ENCODE results near the gene POLE. TPM values are rescaled to one million over a fixed set of nuclear protein-coding genes. Genes with fewer than 3 reads are reported as not detected.

Gene POLE
- total and polyA plus RNA-seq, 10 of the 15 experiments (the other 5 are each of a cell fraction or from before 2014, with no cell fraction given) = 2.3 to 103 (median 37.1) TPM

DNA sequence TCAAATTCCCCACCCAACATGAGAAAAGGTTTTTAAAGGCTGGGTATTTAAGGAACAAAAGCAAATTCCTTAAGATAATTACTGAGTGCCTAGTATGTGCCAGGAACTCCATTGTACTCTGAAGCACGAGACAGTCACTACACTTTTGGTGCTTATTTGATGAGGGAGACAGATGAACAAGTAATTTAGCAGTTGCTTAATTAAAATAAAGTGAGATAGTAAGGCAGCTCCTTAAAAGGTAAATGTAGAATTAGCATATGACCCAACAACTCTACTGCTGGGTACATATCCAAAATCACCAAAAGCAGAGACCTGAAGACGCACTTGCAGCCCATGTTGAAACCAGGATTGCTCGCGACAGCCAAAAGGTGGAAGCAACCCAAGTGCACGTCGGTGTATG is 21.3 kb downstream of the POLE start:
- 85% methylated on average over 6 of the region's 6 CpGs for WGBS (ENCODE audit: insufficient coverage, insufficient replicate concordance, low lambda C conversion rate, missing lambda C conversion rate)
- in situ Hi-C loops (cut with MboI) = no loop called here
- ChIA-PET SMC1A (ENCODE audit: uncharacterized antibody, unreplicated experiment) (no interaction called here), POLR2A (no interaction called here), RAD21 (ENCODE audit: unreplicated experiment) (no interaction called here), CTCF (no interaction called here)
- DNase-seq (ENCODE audit: low read depth, low spot score) = no peak
- H3K4me1 ChIP-seq (ENCODE audit: control insufficient read depth, insufficient read depth, low read length) = no peaks in the 10 kb centered on the region
- no peaks in the 10 kb centered on the region for H3K9me3 ChIP-seq (replicated peaks; ENCODE audit: control insufficient read depth, insufficient read depth, low read length)
- ATAC-seq = no peak
- intact Hi-C loops (cut with micrococcal nuclease; ENCODE audit: unreplicated experiment) = no loop called here
- no TSS peak for BruUV-seq (replicated peaks)
- H3K36me3 ChIP-seq (ENCODE audit: control insufficient read depth in 2 of 2, insufficient read depth in 2 of 2, low read length in 1 of 2) = peaks cover 20 to 41% of the 10 kb centered on the region in 2 experiments
- FAIRE-seq = no peak
- H3K9ac ChIP-seq (ENCODE audit: control insufficient read depth, insufficient read depth, low read length) = no peak overlapping the region
- H3K4me2 ChIP-seq (ENCODE audit: control insufficient read depth, insufficient read depth) = no peak overlapping the region
- no peak for TF ChIP-seq HDGF (IDR thresholded peaks at IDR 0.05)
- H2AFZ ChIP-seq (ENCODE audit: control insufficient read depth, low read depth, low read length) = no peak overlapping the region
- H3K79me2 ChIP-seq (ENCODE audit: control insufficient read depth, insufficient read depth, low read length) = no peaks in the 10 kb centered on the region
- no peaks in the 10 kb centered on the region for H3K27me3 ChIP-seq (replicated peaks in 1 of 2; ENCODE audit: control insufficient read depth in 2 of 2, insufficient read depth in 2 of 2, low read length in 1 of 2)
- no peaks in the 10 kb centered on the region for H4K20me1 ChIP-seq (ENCODE audit: control insufficient read depth, insufficient read depth)
- H3K4me3 ChIP-seq = no peak overlapping the region
- no peak overlapping the region for H3K27ac ChIP-seq (ENCODE audit: control insufficient read depth, insufficient read depth)

GRCh38 chr12:132665149-132665491 is 22.0 kb downstream of the POLE start:
- RAD21 ChIA-PET (ENCODE audit: unreplicated experiment) = no interaction called here
- in situ Hi-C loops (cut with MboI) (no loop called here), intact Hi-C loops (cut with micrococcal nuclease; ENCODE audit: unreplicated experiment) (no loop called here)
- DNase-seq (ENCODE audit: low read depth, low spot score) (no peak), ATAC-seq (no peak), FAIRE-seq (no peak)
- POLR2A ChIA-PET = no interaction called here
- Histone ChIP-seq H3K9me3 (replicated peaks; ENCODE audit: control insufficient read depth, insufficient read depth, low read length) (no peaks in the 10 kb centered on the region), H2AFZ (ENCODE audit: control insufficient read depth, low read depth, low read length) (no peak overlapping the region), H3K27me3 (replicated peaks in 1 of 2; ENCODE audit: control insufficient read depth in 2 of 2, insufficient read depth in 2 of 2, low read length in 1 of 2) (no peaks in the 10 kb centered on the region), H3K4me3 (no peak overlapping the region), H3K36me3 (ENCODE audit: control insufficient read depth in 2 of 2, insufficient read depth in 2 of 2, low read length in 1 of 2) (peaks cover 26 to 44% of the 10 kb centered on the region in 2 experiments), H3K27ac (ENCODE audit: control insufficient read depth, insufficient read depth) (no peak overlapping the region), H3K4me1 (ENCODE audit: control insufficient read depth, insufficient read depth, low read length) (no peaks in the 10 kb centered on the region), H3K79me2 (ENCODE audit: control insufficient read depth, insufficient read depth, low read length) (no peaks in the 10 kb centered on the region), H3K4me2 (ENCODE audit: control insufficient read depth, insufficient read depth) (no peak overlapping the region), H4K20me1 (ENCODE audit: control insufficient read depth, insufficient read depth) (no peaks in the 10 kb centered on the region), H3K9ac (ENCODE audit: control insufficient read depth, insufficient read depth, low read length) (no peak overlapping the region)
- BruUV-seq (replicated peaks) = no TSS peak
- SMC1A ChIA-PET (ENCODE audit: uncharacterized antibody, unreplicated experiment) = no interaction called here
- 95% methylated on average over 13 of the region's 13 CpGs for WGBS (ENCODE audit: insufficient coverage, insufficient replicate concordance, low lambda C conversion rate, missing lambda C conversion rate)
- CTCF ChIA-PET = no interaction called here
- TF ChIP-seq ESRRA (IDR thresholded peaks at IDR 0.05; ENCODE audit: low read length) (no peak), POLR2AphosphoS5 (IDR thresholded peaks at IDR 0.05; ENCODE audit: low read length) (no peak), PAX5 (IDR thresholded peaks at IDR 0.05; ENCODE audit: borderline replicate concordance, low read depth, low read length) (no peak), SIX5 (IDR thresholded peaks at IDR 0.05; ENCODE audit: low read depth, low read length, severe bottlenecking) (no peak), KLF5 (IDR thresholded peaks at IDR 0.05; ENCODE audit: partially characterized antibody) (no peak), RBBP5 (conservative IDR thresholded peaks at IDR 0.05) (no peak), SUPT20H (IDR thresholded peaks at IDR 0.05; ENCODE audit: borderline replicate concordance, control insufficient read depth, low read depth, low read length) (no peak), ZBTB33 (IDR thresholded peaks at IDR 0.05) (no peak), POLR2AphosphoS2 (IDR thresholded peaks at IDR 0.05; ENCODE audit: low read depth, low read length) (no peak), ZNF24 (IDR thresholded peaks at IDR 0.05) (no peak), CHD1 (IDR thresholded peaks at IDR 0.05; ENCODE audit: low read depth, low read length) (no peak), TCF3 (IDR thresholded peaks at IDR 0.05; ENCODE audit: borderline replicate concordance, insufficient read depth, low read depth, low read length) (no peak), NFYA (IDR thresholded peaks at IDR 0.05; ENCODE audit: borderline replicate concordance, low read depth, low read length) (no peak)
- TF ChIP-seq, protein P1, sequence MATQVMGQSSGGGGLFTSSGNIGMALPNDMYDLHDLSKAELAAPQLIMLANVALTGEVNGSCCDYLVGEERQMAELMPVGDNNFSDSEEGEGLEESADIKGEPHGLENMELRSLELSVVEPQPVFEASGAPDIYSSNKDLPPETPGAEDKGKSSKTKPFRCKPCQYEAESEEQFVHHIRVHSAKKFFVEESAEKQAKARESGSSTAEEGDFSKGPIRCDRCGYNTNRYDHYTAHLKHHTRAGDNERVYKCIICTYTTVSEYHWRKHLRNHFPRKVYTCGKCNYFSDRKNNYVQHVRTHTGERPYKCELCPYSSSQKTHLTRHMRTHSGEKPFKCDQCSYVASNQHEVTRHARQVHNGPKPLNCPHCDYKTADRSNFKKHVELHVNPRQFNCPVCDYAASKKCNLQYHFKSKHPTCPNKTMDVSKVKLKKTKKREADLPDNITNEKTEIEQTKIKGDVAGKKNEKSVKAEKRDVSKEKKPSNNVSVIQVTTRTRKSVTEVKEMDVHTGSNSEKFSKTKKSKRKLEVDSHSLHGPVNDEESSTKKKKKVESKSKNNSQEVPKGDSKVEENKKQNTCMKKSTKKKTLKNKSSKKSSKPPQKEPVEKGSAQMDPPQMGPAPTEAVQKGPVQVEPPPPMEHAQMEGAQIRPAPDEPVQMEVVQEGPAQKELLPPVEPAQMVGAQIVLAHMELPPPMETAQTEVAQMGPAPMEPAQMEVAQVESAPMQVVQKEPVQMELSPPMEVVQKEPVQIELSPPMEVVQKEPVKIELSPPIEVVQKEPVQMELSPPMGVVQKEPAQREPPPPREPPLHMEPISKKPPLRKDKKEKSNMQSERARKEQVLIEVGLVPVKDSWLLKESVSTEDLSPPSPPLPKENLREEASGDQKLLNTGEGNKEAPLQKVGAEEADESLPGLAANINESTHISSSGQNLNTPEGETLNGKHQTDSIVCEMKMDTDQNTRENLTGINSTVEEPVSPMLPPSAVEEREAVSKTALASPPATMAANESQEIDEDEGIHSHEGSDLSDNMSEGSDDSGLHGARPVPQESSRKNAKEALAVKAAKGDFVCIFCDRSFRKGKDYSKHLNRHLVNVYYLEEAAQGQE (IDR thresholded peaks at IDR 0.05; ENCODE audit: low read depth, low read length) = no peak

Measured in GM12878 (cell line).